ENCODE results near the gene CAMTA1.

Gene CAMTA1

GRCh38 chr1:6850537-6850936, 65.3 kb downstream of the CAMTA1 start:
- DNase-seq (ENCODE audit: low spot score): no peak

DNA sequence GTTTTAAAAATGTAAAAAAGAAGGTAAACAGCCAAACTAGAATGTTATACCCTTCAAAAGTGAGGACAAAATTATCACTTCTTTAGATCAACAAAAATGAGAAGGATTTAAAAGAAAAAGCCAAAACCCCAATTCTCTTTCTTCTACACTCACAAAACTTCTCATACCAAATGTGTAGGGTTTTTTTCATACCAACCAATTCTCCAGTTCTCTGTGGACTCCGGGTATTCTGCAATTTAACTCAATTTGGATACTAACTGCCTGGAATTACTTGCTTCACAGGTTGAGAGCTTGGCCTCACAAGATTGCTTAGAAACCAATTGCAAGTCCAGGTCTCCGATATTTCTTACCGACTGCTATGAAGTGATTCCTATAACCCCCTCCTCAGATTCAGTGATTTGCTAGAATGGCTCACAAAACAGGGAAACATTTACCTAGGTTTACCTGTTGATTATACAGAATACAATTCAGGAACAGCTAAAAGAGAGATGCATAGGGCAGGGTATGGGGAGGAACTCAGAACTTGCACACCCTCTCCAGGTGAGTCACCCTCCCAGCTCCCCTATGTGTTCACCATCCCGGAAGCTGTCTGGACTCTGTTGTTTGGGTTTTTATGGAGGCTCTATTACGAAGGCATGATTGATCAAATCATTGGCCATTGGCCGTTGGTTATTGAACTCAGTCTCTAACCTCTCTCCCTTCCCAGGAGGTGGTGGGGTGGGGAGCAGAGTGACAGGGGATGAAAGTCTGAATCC, 67.1 kb downstream of the CAMTA1 start:
- no peak for DNase-seq (ENCODE audit: low spot score)

DNA sequence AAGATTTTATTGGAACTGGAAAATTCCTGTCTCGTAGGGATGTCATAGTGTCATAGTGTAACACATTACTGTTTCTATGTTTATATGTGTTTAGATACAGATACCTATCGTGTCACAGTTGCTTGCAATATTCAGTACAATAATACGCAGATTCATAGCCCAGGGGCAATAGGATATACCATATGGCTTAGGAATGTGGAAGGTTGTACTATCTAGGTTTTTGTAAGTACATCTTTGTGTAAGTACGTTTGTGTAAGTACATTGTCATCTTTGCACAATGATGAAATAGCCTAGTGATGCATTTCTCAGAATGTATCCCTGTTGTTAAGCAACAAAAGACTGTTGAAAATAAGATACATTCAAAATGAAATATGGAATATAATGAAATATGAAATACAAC, 68.9 kb downstream of the CAMTA1 start:
- no peak for DNase-seq (ENCODE audit: low spot score)

GRCh38 chr1:6857831-6858230, 72.6 kb downstream of the CAMTA1 start:
- no peak for DNase-seq (ENCODE audit: low spot score)

- DNase-seq (ENCODE audit: low spot score): no peak
Observed at GRCh38 chr1:6858596-6858995, 73.3 kb downstream of the CAMTA1 start.

DNA sequence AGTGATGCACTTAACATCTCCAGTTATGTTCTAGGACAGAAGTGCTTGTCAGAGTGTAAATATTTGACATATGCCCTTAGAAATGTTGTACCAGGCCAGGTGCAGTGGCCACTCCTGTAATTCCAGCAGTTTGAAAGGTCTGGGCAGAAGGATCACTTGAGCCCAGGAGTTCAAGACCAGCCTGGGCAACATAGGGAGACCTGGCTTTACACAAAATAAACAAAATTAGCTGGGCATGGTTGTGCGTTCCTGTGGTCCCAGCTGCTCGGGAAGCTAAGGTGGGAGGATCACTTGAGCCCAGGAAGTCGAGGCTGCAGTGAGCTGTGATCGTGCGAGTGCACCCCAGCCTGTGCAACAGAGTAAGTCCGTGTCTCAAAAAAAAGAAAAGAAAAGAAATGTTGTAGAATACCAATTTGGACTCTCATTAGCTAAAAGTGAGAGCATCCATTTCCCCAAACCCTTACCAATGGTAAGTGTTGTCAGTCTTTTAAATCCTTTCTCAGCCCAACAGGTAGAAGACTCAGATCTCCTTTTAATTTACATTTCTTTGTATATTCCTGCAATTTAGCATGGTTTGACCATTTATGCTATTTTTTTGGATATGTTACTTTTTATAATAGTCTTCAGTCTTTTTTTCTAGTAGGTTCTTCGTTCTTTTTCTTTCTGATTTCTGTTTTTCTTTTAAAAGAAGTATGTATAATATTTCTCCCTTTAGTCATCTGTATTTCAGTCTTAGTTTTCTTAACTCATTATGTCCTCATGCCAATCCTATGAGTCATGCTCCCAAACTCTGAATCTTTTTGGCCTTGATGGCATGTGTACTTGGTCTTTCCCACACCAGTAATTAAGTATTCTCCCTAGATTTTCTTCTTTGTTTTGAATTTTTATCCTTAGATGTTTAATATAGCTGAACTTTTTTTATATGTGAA, 74.4 kb downstream of the CAMTA1 start:
- DNase-seq (ENCODE audit: low spot score): no peak

GRCh38 chr1:6860401-6860800, 75.1 kb downstream of the CAMTA1 start:
- no peak for DNase-seq (ENCODE audit: low spot score)

DNA sequence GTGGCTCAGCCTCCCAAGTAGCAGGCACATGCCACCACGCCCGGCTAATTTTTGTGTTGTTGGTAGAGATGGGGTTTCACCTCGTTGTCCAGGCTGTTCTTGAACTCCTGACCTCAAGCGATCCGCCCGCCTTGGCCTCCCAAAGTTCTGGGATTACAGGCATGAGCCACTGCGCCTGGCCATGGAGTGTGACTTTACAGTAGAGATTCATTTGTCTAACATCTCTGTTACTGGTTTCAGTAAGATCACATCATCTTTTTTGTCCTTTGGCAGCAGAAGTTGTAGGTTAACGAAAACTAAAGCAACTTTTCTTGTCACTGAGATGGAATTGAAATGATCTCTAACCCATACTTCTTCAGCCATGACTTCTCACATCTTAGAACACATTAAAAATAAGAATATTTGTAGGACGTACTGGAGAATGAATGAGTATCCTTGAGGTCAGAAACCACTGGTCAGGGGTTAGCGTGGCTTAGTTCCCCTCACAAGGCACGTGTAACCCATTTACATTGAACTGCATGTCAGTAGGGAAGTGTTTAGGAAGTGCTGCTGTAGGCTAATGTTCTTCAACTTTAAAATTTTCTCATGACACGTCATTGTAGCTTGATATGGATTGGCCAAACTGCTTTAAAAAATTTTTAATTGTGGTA, 75.9 kb downstream of the CAMTA1 start:
- DNase-seq (ENCODE audit: low spot score): no peak

- DNase-seq (ENCODE audit: low spot score): no peak
Observed at GRCh38 chr1:6862906-6863305, 77.7 kb downstream of the CAMTA1 start.

- no peak for DNase-seq (ENCODE audit: low spot score)
Observed at GRCh38 chr1:6864166-6864565, 78.9 kb downstream of the CAMTA1 start.

GRCh38 chr1:6866825-6867224, 81.6 kb downstream of the CAMTA1 start:
- no peak for DNase-seq (ENCODE audit: low spot score)

- no peak for DNase-seq (ENCODE audit: low spot score)
Observed at GRCh38 chr1:6867321-6867720, 82.1 kb downstream of the CAMTA1 start.

- DNase-seq (ENCODE audit: low spot score): no peak
Observed at GRCh38 chr1:6867729-6868659, 82.7 kb downstream of the CAMTA1 start.

GRCh38 chr1:6868660-6869380, 83.6 kb downstream of the CAMTA1 start:
- DNase-seq (ENCODE audit: low spot score): no peak

DNA sequence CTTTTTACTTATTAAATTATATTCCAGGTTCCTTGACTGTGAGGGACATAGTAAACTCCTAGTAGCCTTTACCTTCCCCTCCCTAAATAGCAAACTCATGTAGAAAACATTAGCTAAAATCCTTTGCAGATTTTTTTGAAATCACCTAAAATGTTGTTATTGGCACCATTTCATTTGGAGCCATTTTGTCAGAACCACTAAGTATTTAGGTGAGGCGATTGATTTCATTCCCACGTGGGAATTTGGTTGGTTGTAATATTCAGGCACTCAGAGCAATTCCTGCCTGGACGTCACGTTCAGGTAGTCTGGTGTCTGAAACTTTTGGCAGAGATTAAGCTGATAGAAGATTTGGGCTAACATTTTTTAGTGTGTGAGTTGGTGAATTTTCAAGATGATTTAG, 84.3 kb downstream of the CAMTA1 start:
- DNase-seq (ENCODE audit: low spot score): no peak

GRCh38 chr1:6870086-6870485, 84.8 kb downstream of the CAMTA1 start:
- no peak for DNase-seq (ENCODE audit: low spot score)

- DNase-seq (ENCODE audit: low spot score): no peak
Observed at GRCh38 chr1:6870571-6870970, 85.3 kb downstream of the CAMTA1 start.

- DNase-seq (ENCODE audit: low spot score): no peak
Observed at GRCh38 chr1:6871300-6871972, 86.2 kb downstream of the CAMTA1 start.

DNA sequence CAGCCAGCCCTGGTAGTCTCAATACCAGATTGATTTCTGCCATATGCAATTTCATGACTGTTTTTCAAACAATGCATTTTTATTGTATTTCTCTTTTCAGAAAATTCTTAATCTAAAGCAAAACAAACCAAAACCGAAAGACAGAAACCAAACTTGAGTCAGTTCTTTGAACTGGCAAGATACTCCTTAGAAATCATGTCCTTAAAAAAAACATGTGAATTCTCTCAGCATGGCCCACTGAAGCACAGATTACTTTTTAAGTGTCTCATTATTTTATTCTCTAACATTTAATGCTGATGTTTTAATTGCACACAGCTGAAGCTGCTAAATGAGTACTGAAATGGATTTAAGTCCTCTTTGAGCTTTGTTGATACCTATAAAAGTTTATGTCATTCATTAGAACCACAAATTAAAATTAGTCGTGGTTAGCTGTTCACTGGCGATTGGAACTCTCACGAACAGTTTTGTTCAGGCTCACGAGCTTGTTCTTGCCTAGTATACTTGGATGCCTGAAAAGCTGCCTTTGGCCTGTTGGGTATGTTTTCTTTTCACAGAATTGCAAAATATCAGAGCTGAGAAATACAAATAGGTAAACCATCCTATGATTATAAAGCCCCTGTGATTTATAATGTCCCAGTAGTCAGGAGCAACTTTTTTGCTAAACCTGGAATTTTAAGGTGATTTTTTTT, 87.5 kb downstream of the CAMTA1 start:
- no peak for DNase-seq (ENCODE audit: low spot score)

All from CD4-positive, alpha-beta T cell treated with Interleukin-6 at 100 ng/mL for 8 hours (primary cell).